ENCODE results near the gene DAPK2. TPM values are rescaled to one million over a fixed set of nuclear protein-coding genes. Genes with fewer than 3 reads are reported as not detected.
"Not testable (repeated sequence)": the region's sequence is repeated elsewhere in the genome, so short reads cannot be mapped to it uniquely, and the experiment has no call there.

Gene DAPK2
- 3.7 and 4.3 TPM in 2 replicates for total RNA-seq

GRCh38 chr15:64046421-64047153, at the start of gene DAPK2:
Gene DAPK2, minus strand, starts transcription at chr15:64046485. Its CDS starts 6,224 bp downstream, at chr15:64040261.
- no peaks in the 10 kb centered on the region for H3K36me3 Mint-ChIP-seq (ENCODE audit: low read depth)
- no peaks in the 10 kb centered on the region for H3K9me3 Mint-ChIP-seq
- H3K4me3 Mint-ChIP-seq = peak within 1 kb of the TSS; percentile 79
- peaks cover 20% of the 10 kb centered on the region for H3K4me1 Mint-ChIP-seq
- H3K27ac Mint-ChIP-seq = peak within 1 kb of the TSS; percentile 25
- H3K27me3 Mint-ChIP-seq = peaks cover 34% of the 10 kb centered on the region
- intact Hi-C loops (cut with micrococcal nuclease) = loop anchor here (1.0 to 5.0 kb wide), 5 partner anchors 34 to 294 kb away; no protein-coding TSS in a partner anchor
- DNase-seq = peak; percentile 93

DNA sequence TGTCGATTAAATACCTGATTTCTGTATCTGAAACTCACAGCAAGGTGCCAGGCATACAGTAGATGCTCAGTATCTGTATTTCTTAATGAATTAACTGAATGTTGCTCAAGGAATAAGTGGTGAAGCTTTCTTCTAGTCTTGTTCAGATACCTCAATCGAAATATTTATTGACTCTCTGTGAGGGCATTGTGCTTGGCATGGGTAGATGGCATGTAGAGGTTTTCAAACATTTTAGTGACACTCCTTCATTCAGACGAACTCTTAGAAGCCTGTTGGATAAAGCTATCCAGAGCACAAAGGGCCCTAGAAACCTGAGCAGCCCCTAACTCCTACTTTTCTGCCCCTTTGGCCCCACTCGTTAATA, 49.1 kb upstream of the DAPK2 start:
- H3K27me3 Mint-ChIP-seq = no peaks in the 10 kb centered on the region
- peaks cover 17% of the 10 kb centered on the region for H3K36me3 Mint-ChIP-seq (ENCODE audit: low read depth)
- DNase-seq = peak; percentile 60
- peak overlapping the region; percentile 98 for H3K4me3 Mint-ChIP-seq
- peaks cover 57% of the 10 kb centered on the region for H3K4me1 Mint-ChIP-seq
- intact Hi-C loops (cut with micrococcal nuclease) = loop anchor here (10.0 kb wide), 3 partner anchors 289 to 1199 kb away; partner anchors contain the start of genes PCLAF, RNU5A-1, TRIP4 and USP3
- peak overlapping the region; percentile 94 for H3K27ac Mint-ChIP-seq
- no peaks in the 10 kb centered on the region for H3K9me3 Mint-ChIP-seq

DNA sequence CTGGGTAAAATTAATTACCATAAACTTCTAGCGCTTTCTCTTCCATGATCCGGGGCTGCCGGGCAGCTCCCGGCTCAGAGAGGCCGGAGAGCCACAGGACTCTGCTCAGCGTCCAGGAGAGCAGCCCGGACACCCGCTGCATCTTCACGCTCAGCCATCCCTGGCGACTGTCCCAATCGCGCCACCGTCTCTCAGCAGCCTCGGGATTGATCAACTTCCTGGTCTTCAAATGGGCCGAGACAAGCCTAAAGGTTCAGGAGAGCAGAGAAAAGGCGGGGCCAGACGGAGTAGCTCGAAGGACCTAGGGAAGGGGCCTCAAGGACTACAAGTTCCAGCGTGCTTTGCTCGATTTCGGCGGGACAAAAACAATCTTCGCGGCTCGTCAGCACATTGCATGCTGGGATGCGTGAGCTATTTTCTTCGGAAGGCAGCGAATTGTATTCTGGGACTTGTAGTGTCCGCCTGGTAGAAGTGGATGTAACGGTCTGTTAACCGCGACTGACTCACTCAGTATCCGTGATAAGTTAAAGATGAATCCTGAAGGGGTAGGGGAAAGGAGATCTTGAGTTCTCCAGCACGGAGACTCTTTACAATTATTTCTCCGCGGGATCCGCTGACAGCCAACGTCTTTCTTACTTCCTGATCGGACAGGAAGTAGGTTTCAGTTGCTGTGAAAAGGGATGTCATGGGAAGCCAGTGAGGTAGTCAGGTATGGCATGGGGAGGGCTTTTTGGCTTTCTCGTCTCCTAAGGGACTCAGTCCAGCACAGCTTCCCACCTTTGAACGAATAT, 47.5 kb upstream of the DAPK2 start, which contains the start of gene CIAO2A:
CIAO2A (minus strand) TSS at position 212 of the 791 bp plus-strand sequence; CDS start at position 142, 70 bp downstream.
- DNase-seq = peak; percentile 98
- Mint-ChIP-seq H3K4me1 (peaks cover 57% of the 10 kb centered on the region), H3K4me3 (peak within 1 kb of the TSS; percentile 98), H3K27ac (peak within 1 kb of the TSS; percentile 94), H3K9me3 (no peaks in the 10 kb centered on the region), H3K36me3 (ENCODE audit: low read depth) (peaks cover 21% of the 10 kb centered on the region), H3K27me3 (no peaks in the 10 kb centered on the region)
- intact Hi-C loops (cut with micrococcal nuclease) = loop anchor here (1.0 to 10.0 kb wide), 5 partner anchors 59 to 1201 kb away; partner anchors contain the start of genes PCLAF, RNU5A-1, TRIP4 and USP3

DNA sequence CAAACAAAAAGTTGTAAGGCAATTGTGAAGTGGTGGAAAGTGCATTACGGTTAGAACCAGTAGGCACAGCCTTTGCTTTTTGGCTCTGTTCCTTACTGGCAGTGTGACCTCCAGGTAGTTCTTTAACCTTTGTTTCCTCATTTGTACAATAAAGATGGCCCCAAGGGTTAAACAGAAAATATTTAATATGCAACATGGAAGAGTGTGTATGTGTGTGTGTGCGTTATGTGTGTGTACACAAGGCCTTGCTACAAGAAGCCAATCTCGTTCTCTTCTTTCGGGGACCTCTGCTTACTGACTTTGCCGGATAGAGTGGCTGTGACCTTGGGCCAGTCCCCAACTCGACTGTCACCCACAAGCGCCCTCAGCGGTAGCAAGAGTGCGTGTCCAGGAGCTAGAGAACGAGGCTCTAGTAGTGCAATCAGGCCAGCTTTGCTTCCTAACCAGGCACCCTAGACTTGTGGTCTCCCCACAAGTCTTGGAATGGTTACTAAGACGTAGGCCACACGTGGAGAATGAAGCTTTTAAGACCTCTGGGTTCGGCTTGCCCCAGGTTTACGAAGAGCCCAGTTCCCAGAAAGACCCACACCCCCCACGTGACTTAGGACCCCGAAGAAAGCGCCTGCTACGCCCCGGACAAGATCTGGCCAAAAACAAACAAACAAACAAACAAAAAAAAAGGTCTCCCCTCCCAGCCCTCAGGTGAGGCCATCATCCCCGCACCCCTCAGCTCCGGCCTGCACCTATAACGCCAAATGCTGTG, 46.8 kb upstream of the DAPK2 start:
- Mint-ChIP-seq H3K27me3 (no peaks in the 10 kb centered on the region), H3K9me3 (no peaks in the 10 kb centered on the region), H3K4me3 (peak overlapping the region; percentile 98), H3K36me3 (ENCODE audit: low read depth) (peaks cover 23% of the 10 kb centered on the region), H3K4me1 (peaks cover 55% of the 10 kb centered on the region), H3K27ac (peak overlapping the region; percentile 94)
- DNase-seq = peak; percentile 82
- intact Hi-C loops (cut with micrococcal nuclease) = loop anchor here (5.0 to 10.0 kb wide), 4 partner anchors 292 to 1202 kb away; partner anchors contain the start of genes PCLAF, RNU5A-1, TRIP4 and USP3

GRCh38 chr15:64092075-64092820, 46.0 kb upstream of the DAPK2 start:
- H3K36me3 Mint-ChIP-seq (ENCODE audit: low read depth) = peaks cover 31% of the 10 kb centered on the region
- peak overlapping the region; percentile 98 for H3K4me3 Mint-ChIP-seq
- H3K4me1 Mint-ChIP-seq = peaks cover 47% of the 10 kb centered on the region
- no peaks in the 10 kb centered on the region for H3K27me3 Mint-ChIP-seq
- no peak for DNase-seq
- H3K27ac Mint-ChIP-seq = peak overlapping the region; percentile 94
- no peaks in the 10 kb centered on the region for H3K9me3 Mint-ChIP-seq
- intact Hi-C loops (cut with micrococcal nuclease) = loop anchor here (5.0 to 10.0 kb wide), 4 partner anchors 293 to 1203 kb away; partner anchors contain the start of genes PCLAF, RNU5A-1, TRIP4 and USP3

DNA sequence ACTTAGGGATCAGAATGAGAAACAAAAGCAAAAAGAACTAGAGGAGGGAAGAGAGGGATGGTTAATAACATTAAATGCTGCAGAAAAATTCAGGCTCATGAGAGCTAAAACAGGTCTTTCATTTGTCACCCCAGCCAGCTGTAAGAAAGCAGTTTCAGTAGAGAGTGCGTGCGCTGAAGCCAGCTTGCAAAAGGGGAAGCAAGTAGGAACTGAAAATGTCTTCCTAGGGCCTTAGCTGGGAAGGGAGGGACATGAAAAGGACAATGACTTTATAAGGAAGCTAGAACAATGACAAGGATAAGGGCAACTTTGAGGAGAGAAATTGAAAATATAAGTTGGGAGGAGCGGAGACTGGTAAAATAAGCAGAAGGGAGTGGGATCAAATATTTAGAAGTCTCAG, 44.2 kb upstream of the DAPK2 start:
- Mint-ChIP-seq H3K4me3 (no peak overlapping the region), H3K9me3 (no peaks in the 10 kb centered on the region), H3K27ac (no peak overlapping the region), H3K4me1 (peaks cover 37% of the 10 kb centered on the region), H3K27me3 (no peaks in the 10 kb centered on the region), H3K36me3 (ENCODE audit: low read depth) (peaks cover 35% of the 10 kb centered on the region)
- DNase-seq = no peak
- intact Hi-C loops (cut with micrococcal nuclease) = loop anchor here (5.0 to 10.0 kb wide), 4 partner anchors 294 to 1204 kb away; partner anchors contain the start of genes PCLAF, RNU5A-1, TRIP4 and USP3

- intact Hi-C loops (cut with micrococcal nuclease) = loop anchor here (5.0 to 10.0 kb wide), 4 partner anchors 295 to 1205 kb away; partner anchors contain the start of genes PCLAF, RNU5A-1, TRIP4 and USP3
- no peak for DNase-seq
- H3K27ac Mint-ChIP-seq = no peak overlapping the region
- H3K27me3 Mint-ChIP-seq = no peaks in the 10 kb centered on the region
- H3K4me1 Mint-ChIP-seq = peaks cover 29% of the 10 kb centered on the region
- H3K4me3 Mint-ChIP-seq = no peak overlapping the region
- peaks cover 35% of the 10 kb centered on the region for H3K36me3 Mint-ChIP-seq (ENCODE audit: low read depth)
- H3K9me3 Mint-ChIP-seq = no peaks in the 10 kb centered on the region
Observed at GRCh38 chr15:64089543-64090280, 43.4 kb upstream of the DAPK2 start.

DNA sequence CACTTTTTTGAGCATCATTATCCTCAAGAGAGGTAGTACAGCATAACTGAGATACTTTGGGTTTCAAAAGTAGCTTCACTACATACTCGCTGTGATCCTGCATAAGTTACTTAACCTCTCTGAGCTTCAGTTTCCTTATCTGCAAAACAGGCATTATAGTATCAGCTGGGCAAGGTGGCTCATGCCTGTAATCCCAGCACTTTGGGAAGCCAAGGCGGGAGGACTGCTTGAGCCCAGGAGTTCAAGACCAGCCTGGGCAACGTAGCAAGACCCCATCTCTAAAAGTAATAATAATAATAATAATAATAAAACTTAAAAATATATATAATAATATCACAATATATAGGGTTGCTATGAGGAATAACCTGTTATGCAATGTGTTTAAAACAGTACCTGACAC, 36.5 kb upstream of the DAPK2 start:
- Mint-ChIP-seq H3K4me3 (no peak overlapping the region), H3K9me3 (no peaks in the 10 kb centered on the region), H3K27ac (no peak overlapping the region), H3K36me3 (ENCODE audit: low read depth) (peaks cover 25% of the 10 kb centered on the region), H3K4me1 (no peaks in the 10 kb centered on the region), H3K27me3 (no peaks in the 10 kb centered on the region)
- intact Hi-C loops (cut with micrococcal nuclease) = no loop called here
- DNase-seq = no peak

DNA sequence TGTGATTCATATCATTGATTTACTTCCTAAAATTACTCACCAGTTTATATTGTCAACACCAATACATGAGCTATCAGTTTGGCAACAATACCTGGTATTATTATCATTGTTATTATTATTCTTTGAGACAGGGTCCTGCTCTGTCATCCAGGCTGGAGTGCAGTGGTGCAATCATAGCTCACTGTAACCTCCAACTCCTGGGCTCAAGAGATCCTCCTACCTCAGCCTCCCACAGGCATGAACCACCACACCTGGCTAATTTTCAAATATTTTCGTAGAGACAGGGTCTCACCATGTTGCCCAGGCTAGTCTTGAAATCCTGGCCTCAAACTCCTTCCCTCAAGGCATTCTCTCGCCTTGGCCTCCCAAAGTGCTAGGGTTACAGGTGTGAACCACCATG, 27.2 kb upstream of the DAPK2 start:
- peaks cover 31% of the 10 kb centered on the region for H3K36me3 Mint-ChIP-seq (ENCODE audit: low read depth)
- H3K27ac Mint-ChIP-seq; H3K4me3 Mint-ChIP-seq; H3K4me1 Mint-ChIP-seq; H3K9me3 Mint-ChIP-seq; intact Hi-C loops (cut with micrococcal nuclease); H3K27me3 Mint-ChIP-seq; DNase-seq: not testable (repeated sequence)

- H3K4me3 Mint-ChIP-seq = no peak overlapping the region
- no peaks in the 10 kb centered on the region for H3K9me3 Mint-ChIP-seq
- DNase-seq = no peak
- intact Hi-C loops (cut with micrococcal nuclease) = no loop called here
- no peaks in the 10 kb centered on the region for H3K27me3 Mint-ChIP-seq
- peaks cover 31% of the 10 kb centered on the region for H3K36me3 Mint-ChIP-seq (ENCODE audit: low read depth)
- peaks cover 10% of the 10 kb centered on the region for H3K4me1 Mint-ChIP-seq
- H3K27ac Mint-ChIP-seq = no peak overlapping the region
Observed at GRCh38 chr15:64072812-64073211, 26.5 kb upstream of the DAPK2 start.

GRCh38 chr15:64071931-64072765, 25.9 kb upstream of the DAPK2 start:
- Mint-ChIP-seq H3K27ac (no peak overlapping the region), H3K4me1 (peaks cover 12% of the 10 kb centered on the region), H3K27me3 (no peaks in the 10 kb centered on the region), H3K9me3 (no peaks in the 10 kb centered on the region), H3K4me3 (no peak overlapping the region), H3K36me3 (ENCODE audit: low read depth) (peaks cover 26% of the 10 kb centered on the region)
- DNase-seq = no peak
- intact Hi-C loops (cut with micrococcal nuclease) = no loop called here

Data from activated CD4-positive, alpha-beta T cell treated with anti-CD3 and anti-CD28 coated beads, Interleukin-2, amount 10 ng/mL, durations not matched to agents 24 days and 14 days (primary cell).